Stimulated activated naive CD8-positive, alpha-beta T cell treated with anti-CD3 and anti-CD28 coated beads, Interleukin-15, Interleukin-2, amounts not matched to agents 100 ng/mL and 50 ng/mL, for 24 hours (primary cell): ENCODE measurements around the gene PCNP.
"Not testable (repeated sequence)": the region's sequence is repeated elsewhere in the genome, so short reads cannot be mapped to it uniquely, and the experiment has no call there.

Experiments
- H3K27ac Mint-ChIP-seq: one replicate; pipeline ENCODE4 v1.8.0; 2021; ENCODE audit warnings: mild to moderate bottlenecking, mixed read lengths
- H3K27me3 Mint-ChIP-seq: one replicate; pipeline ENCODE4 v1.8.0; 2021; ENCODE audit warnings: mixed read lengths
- H3K36me3 Mint-ChIP-seq: one replicate; pipeline ENCODE4 v1.8.0; 2021; ENCODE audit warnings: low read depth, mixed read lengths
- H3K4me1 Mint-ChIP-seq: one replicate; pipeline ENCODE4 v1.8.0; 2021; ENCODE audit warnings: low read depth, mixed read lengths
- H3K4me3 Mint-ChIP-seq: one replicate; pipeline ENCODE4 v1.8.0; 2021; ENCODE audit warnings: mild to moderate bottlenecking, mixed read lengths
- H3K9me3 Mint-ChIP-seq: one replicate; pipeline ENCODE4 v1.8.0; 2021; ENCODE audit warnings: mixed read lengths

Gene PCNP, protein sequence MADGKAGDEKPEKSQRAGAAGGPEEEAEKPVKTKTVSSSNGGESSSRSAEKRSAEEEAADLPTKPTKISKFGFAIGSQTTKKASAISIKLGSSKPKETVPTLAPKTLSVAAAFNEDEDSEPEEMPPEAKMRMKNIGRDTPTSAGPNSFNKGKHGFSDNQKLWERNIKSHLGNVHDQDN

DNA sequence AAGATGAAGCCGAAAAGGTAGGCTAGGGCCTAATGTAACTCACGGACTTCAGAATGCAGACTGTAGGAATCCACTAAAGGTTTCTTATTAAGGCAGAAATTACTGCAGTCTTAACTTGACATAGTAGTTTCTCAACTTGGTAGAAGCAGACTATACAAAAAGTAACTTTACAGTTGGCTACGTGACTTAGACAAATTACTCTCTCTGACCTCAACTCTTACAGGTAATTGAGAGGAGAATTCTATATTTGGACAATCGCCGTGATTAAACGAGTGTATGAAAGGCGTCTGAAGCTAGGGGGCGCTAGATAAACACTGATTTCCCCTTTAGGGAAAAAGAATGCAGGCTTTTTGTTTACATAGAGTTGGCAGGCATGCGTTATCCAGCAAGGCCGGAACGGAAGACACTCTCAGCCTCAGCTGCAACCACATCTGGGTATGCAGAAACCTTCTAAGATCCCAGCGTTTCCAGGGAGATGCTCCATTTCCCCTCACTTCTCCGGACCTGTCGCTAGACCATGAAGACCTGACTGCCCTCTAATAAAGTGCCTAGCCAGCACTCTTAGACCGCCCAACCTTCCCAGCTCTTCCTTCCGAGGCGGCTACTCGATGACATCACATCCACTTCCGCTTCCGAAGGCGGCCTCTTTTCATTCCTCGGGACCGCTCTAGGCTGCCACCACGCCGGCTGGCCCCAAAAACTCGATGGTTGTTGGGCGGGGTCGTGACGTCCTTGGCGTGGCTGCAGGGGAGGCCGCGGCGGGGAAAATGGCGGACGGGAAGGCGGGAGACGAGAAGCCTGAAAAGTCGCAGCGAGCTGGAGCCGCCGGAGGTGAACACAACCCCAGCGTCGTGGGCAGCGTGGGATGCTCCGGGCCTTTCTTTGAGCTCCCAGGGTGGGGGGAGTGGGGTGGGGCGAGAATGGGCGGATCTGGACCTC, at the start of gene PCNP:
Gene PCNP, plus strand, starts transcription at position 732 of the 939 bp plus-strand sequence. Its CDS starts 36 bp downstream, at position 768.
- peak within 1 kb of the TSS; percentile 97 for H3K4me3 Mint-ChIP-seq

DNA sequence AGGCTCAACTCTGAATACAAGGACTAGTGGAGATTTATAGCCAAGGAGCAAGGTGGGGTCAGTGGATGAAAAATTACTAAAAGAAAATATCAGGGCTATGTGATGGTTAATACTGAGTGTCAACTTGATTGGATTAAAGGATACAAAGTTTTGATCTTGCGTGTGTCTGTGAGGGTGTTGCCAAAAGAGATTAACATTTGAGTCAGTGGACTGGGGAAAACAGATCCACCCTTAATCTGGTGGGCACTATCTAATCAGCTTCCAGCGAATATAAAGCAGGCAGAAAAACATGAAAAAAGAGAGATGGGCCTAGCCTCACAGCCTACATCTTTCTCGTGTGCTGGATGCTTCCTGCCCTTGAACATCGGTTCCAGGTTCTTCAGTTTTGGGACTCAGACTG, 46.5 kb upstream of the PCNP start:
- no peak overlapping the region for H3K27ac Mint-ChIP-seq
- H3K4me3 Mint-ChIP-seq = no peak overlapping the region
- H3K4me1 Mint-ChIP-seq = peaks cover 32% of the 10 kb centered on the region
- H3K36me3 Mint-ChIP-seq = peaks cover under 1% of the 10 kb centered on the region
- no peaks in the 10 kb centered on the region for H3K27me3 Mint-ChIP-seq
- H3K9me3 Mint-ChIP-seq = peaks cover 9% of the 10 kb centered on the region

More for the DNA sequence above, at the start of gene PCNP:
- Mint-ChIP-seq H3K27me3 (no peaks in the 10 kb centered on the region), H3K9me3 (no peaks in the 10 kb centered on the region), H3K4me1 (peaks cover 68% of the 10 kb centered on the region), H3K27ac (peak within 1 kb of the TSS; percentile 95), H3K36me3 (peaks cover 22% of the 10 kb centered on the region)

DNA sequence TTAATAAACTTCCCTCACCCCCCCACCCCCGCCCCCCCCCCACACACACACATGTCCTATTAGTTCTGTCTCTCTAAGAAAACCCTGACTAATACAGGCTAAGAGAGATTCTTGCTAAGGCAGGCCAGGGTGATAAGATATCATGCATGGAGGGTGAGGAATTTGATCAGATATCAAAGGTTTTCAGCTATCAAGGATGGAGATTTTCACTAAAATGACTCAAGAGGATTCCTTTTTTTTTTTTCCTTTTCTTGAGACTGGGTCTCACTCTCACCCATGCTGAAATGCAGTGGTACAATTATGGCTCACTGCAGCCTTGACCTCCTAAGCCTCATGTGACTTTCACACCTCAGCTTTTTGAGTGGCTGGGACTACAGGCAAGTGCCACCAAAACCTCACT, 46.1 kb upstream of the PCNP start:
- no peaks in the 10 kb centered on the region for H3K36me3 Mint-ChIP-seq
- peaks cover 32% of the 10 kb centered on the region for H3K4me1 Mint-ChIP-seq
- no peak overlapping the region for H3K4me3 Mint-ChIP-seq
- no peaks in the 10 kb centered on the region for H3K27me3 Mint-ChIP-seq
- H3K9me3 Mint-ChIP-seq = peaks cover 9% of the 10 kb centered on the region
- no peak overlapping the region for H3K27ac Mint-ChIP-seq

DNA sequence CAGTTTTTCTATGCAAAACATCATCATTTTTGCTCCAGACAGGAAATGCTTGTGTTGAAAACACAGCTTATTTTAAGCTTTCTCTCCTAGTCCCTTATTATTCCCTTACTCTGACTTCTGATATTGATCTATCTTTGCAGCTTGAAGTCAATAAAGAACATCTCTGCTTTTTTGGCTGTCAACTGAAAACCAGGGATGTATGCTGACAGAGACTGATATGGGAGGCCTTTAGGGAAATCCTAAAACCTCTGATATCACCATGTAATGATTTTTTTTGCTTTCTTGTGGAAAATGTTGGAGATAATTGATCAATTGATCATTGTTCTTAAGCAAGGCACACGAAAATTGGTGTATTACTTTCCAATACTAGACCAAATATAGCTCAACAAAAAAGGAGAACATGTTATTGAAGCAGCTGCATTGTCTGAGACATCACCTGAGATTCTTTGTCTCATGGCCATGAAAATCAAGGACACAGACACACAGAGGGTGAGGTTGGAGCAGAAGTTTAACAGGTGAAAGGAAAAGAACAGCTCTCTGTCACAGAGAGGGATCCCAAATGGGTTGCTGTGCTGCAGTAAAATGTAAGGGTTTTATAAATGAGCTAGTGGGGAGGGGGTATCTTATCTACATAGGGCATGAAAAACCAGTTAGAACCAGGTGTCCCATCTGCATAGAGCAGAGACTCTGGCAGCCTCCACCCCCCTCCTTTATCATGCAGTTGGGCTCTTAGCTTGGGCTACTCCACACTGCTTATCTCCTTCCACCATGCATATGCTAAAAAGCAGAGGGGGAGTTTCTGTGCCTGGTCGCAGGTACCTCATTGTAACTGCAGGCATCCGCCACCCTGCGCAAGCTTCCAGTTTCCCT, 43.9 kb upstream of the PCNP start:
- Mint-ChIP-seq H3K4me3 (no peak overlapping the region), H3K4me1 (peaks cover 32% of the 10 kb centered on the region), H3K36me3 (no peaks in the 10 kb centered on the region), H3K9me3 (peaks cover 7% of the 10 kb centered on the region), H3K27ac (no peak overlapping the region), H3K27me3 (no peaks in the 10 kb centered on the region)

DNA sequence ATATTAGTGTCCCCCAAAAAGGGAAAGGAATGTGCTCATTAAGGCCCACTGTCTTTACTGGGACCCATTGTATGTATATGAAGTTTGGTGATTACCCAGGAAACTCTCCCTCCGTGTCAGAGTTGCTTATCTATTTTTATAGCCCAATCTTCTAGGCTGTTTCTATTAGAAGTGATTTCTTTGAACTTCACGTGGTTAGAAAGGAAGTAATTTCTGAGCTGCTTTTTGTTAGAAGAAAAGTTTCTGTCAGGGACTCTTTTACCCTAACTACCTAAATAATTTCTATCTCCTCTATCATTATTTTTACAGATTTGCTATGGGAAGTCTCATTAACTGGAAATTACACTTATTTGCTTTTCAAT, 43.3 kb upstream of the PCNP start:
- H3K27me3 Mint-ChIP-seq = no peaks in the 10 kb centered on the region
- no peak overlapping the region for H3K27ac Mint-ChIP-seq
- H3K9me3 Mint-ChIP-seq = peaks cover 5% of the 10 kb centered on the region
- H3K36me3 Mint-ChIP-seq = no peaks in the 10 kb centered on the region
- H3K4me1 Mint-ChIP-seq = peaks cover 32% of the 10 kb centered on the region
- no peak overlapping the region for H3K4me3 Mint-ChIP-seq

DNA sequence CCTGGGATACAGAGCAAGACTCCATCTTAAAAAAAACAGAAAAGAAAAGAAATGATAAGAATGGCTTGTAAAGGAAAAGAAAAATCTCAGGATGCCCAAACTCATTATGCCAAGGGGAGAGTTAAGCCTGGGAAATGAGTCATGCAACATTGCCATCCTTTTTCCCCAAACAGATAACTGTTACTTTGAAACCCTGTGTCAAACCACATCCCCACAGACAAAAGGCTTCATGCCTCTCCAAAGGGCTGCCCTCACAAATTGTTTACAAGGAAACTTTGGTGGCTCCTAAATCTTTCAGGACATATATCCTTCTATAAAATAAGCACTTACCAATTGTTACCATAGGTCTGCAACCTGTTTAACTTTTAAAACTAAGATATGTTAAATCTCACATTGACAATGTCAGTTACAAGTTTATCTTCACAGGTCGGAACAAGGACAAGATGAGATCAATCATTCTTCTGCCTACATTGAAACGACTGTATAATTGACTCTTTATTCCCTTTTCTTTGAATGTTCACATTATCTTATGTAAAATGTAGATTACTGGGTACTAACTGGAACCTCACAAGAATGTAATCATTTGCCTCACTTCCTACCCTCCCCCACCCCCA, 42.4 kb upstream of the PCNP start:
- Mint-ChIP-seq H3K27me3 (no peaks in the 10 kb centered on the region), H3K9me3 (peaks cover 5% of the 10 kb centered on the region), H3K27ac (peak overlapping the region; percentile 66), H3K36me3 (no peaks in the 10 kb centered on the region), H3K4me3 (no peak overlapping the region), H3K4me1 (peaks cover 32% of the 10 kb centered on the region)

DNA sequence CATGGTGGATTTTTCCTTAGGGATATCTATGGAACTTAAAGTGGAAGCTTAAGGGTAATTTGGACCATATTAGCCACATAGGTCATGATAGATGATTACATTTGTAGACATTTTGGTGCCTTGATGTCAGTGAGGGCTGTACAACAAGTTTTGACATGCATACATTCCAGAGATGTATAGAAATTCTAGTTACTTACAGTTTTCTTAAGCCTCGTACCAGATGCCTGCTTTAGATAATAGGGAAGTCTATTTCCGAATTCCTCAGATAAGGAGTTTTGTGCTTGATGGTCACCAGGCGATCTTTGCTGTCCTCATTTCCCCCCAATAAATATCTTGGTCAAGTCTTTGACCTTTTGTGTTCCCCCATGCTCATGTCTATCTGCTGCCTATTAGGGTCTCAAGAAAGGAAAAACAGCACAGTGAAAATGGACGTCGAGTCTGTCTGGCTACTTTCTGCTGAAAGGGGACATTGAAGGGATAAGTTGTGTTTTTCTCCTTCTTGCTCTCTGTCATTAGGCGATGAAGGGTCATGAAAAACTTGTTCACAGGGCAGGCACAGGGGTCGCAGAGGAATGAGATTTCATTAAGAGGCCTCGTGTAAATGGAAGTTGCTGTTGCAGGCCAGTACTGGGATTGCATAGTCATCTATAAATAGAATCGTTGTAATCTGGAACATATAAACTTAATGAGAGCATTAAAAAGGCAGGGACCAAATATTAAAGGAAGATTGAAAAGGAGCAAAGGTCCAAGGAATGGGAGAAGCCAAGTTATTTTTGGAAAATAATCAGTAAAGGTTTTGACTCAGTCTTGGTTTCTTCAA, 41.0 kb upstream of the PCNP start:
- H3K36me3 Mint-ChIP-seq = no peaks in the 10 kb centered on the region
- H3K4me3 Mint-ChIP-seq = no peak overlapping the region
- H3K9me3 Mint-ChIP-seq = peaks cover 5% of the 10 kb centered on the region
- no peaks in the 10 kb centered on the region for H3K27me3 Mint-ChIP-seq
- H3K4me1 Mint-ChIP-seq = peaks cover 32% of the 10 kb centered on the region
- H3K27ac Mint-ChIP-seq = no peak overlapping the region

DNA sequence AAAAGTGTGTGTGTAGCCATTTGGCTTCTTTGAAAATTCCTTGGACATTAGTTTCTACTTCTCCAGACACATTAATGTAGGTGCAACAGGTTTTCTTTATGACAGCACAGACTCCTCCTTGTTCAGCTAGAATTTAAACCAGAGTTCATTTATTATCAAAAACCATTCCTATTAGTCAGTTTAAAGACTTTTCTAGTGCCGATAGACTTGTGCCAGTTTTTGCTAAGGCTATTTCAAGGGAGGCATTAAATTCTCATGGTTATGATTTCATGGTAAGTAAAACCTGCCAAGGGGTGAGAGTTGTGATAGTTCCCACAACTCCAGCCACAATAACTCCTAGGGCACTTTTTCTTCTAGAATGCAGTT, 40.4 kb upstream of the PCNP start:
- H3K36me3 Mint-ChIP-seq = no peaks in the 10 kb centered on the region
- peaks cover 32% of the 10 kb centered on the region for H3K4me1 Mint-ChIP-seq
- H3K4me3 Mint-ChIP-seq = no peak overlapping the region
- no peak overlapping the region for H3K27ac Mint-ChIP-seq
- no peaks in the 10 kb centered on the region for H3K27me3 Mint-ChIP-seq
- peaks cover 5% of the 10 kb centered on the region for H3K9me3 Mint-ChIP-seq

DNA sequence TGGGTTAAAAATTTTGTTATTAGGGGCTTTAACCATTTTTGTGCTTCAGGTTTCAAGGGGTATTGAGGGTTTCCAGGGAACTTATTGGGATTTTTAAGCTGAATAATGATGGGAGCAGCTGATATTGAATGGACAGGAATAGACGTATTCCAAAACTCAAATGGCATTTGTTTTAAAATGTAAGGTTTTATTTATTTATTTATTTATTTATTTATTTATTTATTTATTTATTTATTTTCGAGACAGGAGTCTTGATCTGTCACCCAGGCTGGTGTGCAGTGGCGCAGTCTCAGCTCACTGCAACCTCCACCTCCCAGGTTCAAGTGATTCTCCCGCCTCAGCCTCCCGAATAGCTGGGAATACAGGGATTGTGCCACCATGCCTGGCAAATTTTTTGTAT, 38.8 kb upstream of the PCNP start:
- H3K27me3 Mint-ChIP-seq = no peaks in the 10 kb centered on the region
- no peak overlapping the region for H3K27ac Mint-ChIP-seq
- H3K36me3 Mint-ChIP-seq = no peaks in the 10 kb centered on the region
- no peak overlapping the region for H3K4me3 Mint-ChIP-seq
- peaks cover 22% of the 10 kb centered on the region for H3K4me1 Mint-ChIP-seq
- H3K9me3 Mint-ChIP-seq = peaks cover under 1% of the 10 kb centered on the region

DNA sequence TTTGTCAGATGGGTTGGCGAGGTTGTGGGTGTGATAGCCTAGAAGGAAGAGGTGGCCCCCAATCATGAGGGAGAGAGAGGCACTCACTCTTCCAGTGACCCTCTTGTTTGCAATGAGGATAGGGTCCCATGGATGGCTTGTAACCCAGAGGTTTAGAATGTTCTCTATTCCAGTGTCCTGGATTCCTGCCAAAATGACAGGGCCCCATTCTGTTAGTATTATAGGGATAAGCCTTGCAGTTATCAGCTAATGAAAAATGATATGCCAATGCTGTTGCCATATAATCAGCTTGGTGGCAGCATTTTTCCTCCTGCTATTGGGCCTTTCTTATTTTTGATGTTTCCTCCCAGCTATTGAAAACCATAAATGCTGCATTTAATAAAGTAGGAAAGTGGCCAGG, 37.7 kb upstream of the PCNP start:
- H3K9me3 Mint-ChIP-seq = no peaks in the 10 kb centered on the region
- H3K27me3 Mint-ChIP-seq = no peaks in the 10 kb centered on the region
- H3K4me3 Mint-ChIP-seq = no peak overlapping the region
- no peaks in the 10 kb centered on the region for H3K36me3 Mint-ChIP-seq
- no peak overlapping the region for H3K27ac Mint-ChIP-seq
- peaks cover 13% of the 10 kb centered on the region for H3K4me1 Mint-ChIP-seq

DNA sequence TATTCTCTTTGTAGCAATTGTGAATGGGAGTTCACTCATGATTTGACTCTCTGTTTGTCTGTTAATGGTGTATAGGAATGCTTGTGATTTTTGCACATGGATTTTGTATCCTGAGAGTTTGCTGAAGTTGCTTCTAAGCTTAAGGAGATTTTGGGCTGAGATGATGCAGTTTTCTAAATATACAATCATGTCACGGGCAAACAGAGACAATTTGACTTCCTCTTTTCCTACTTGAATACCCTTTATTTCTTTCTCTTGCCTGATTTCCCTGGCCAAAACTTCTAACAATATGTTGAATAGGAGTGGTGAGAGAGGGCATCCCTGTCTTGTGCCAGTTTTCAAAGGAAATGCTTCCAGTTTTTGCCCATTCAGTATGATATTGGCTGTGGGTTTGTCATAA, 37.0 kb upstream of the PCNP start:
- not testable (repeated sequence) for H3K4me3 Mint-ChIP-seq, H3K27ac Mint-ChIP-seq, H3K4me1 Mint-ChIP-seq, H3K36me3 Mint-ChIP-seq, H3K27me3 Mint-ChIP-seq, H3K9me3 Mint-ChIP-seq

DNA sequence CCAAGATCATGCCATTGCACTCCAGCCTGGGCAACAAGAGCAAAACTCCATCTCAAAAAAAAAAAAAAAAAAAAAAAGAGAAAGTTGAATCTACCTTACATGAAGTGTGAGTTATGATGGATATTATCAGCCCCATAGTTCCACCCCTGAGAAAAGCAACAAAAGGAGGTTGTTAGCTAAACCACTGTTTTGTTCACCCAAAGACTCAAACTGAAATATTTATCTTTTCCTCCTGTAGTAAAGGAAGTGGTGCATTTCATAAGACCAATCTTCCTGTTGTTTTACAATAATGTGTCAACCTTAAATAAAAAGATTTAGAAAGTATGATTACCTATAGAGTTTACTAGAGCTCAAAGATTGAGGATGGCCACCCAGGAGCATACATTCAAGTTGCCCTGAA, 31.0 kb upstream of the PCNP start:
- Mint-ChIP-seq H3K4me1 (peaks cover 22% of the 10 kb centered on the region), H3K36me3 (no peaks in the 10 kb centered on the region), H3K9me3 (no peaks in the 10 kb centered on the region), H3K4me3 (no peak overlapping the region), H3K27me3 (no peaks in the 10 kb centered on the region), H3K27ac (no peak overlapping the region)

DNA sequence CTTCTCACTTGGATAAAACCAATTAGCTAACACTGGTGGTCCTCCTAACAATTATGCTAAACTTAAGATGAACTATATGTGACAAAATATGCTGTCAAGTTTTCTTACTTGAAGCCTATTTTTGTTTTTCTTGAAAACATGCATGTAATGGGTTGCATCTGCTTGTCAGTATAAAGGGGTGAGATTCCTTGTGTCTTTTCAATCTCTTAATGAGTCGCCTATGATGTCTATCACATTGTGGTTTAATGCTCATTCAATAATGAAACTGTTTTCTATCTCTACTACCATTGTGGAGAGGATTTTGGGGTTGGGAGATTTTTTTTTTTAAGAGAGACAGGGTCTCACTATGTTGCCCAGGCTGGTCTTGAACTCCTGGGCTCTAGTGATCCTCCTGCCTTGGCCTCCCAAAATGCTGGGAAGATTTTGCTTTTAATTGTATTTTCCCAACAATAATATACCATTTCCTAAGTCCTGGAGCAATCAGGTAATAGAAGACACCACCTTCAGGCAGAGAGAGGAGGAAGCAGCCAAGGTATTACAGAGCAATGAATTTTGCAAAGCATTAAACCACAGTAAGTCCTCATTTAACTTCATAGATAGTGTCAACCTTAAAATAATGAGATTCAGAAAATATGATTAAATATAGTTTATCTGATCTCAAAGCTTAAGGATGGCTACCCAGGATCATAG, 29.7 kb upstream of the PCNP start:
- H3K36me3 Mint-ChIP-seq = no peaks in the 10 kb centered on the region
- no peak overlapping the region for H3K27ac Mint-ChIP-seq
- no peak overlapping the region for H3K4me3 Mint-ChIP-seq

More for the DNA sequence above, 29.7 kb upstream of the PCNP start:
- Mint-ChIP-seq H3K9me3 (no peaks in the 10 kb centered on the region), H3K4me1 (peaks cover 22% of the 10 kb centered on the region), H3K27me3 (no peaks in the 10 kb centered on the region)
